ENCODE results near the gene MBOAT1. TPM values are rescaled to one million over a fixed set of nuclear protein-coding genes. Genes with fewer than 3 reads are reported as not detected.

The MBOAT1 gene
- total RNA-seq, 1 experiment from 2014 or later = 9.9 TPM

- Mint-ChIP-seq H3K4me3 (no peak overlapping the region), H3K4me1 (peaks cover 52 to 62% of the 10 kb centered on the region in 2 experiments), H3K27ac (no peak overlapping the region), H3K9me3 (no peaks in the 10 kb centered on the region), H3K36me3 (ENCODE audit: insufficient read depth in 1 of 3, low read depth in 3 of 3) (no peaks in the 10 kb centered on the region), H3K27me3 (ENCODE audit: low read depth) (no peaks in the 10 kb centered on the region)
- no peak overlapping the region for H2BK12ac ChIP-seq (ENCODE audit: insufficient read length, low read depth, low read length)
- no CpG with 5 or more reads among the region's 2 CpGs for WGBS (ENCODE audit: extremely low coverage, insufficient read length, low lambda C conversion rate)
- no peak overlapping the region for H3K14ac ChIP-seq (ENCODE audit: insufficient read depth, low read length)
- H3T11ph ChIP-seq (ENCODE audit: low read length) = no peak overlapping the region
- H3K79me1 ChIP-seq (ENCODE audit: insufficient read depth, low read depth, low read length, poor library complexity, severe bottlenecking) = no peaks in the 10 kb centered on the region
- no peak for DNase-seq
- no peak for TF ChIP-seq CTCF (conservative IDR thresholded peaks at IDR 0.05)
- no peak overlapping the region for H3K9ac ChIP-seq (ENCODE audit: extremely low read depth, insufficient read length, low read length)
- no peak overlapping the region for H4K8ac ChIP-seq (replicated peaks; ENCODE audit: insufficient read length, low read depth, low read length)
- no peak overlapping the region for H2AK5ac ChIP-seq (ENCODE audit: insufficient read length, low read length)
- no peak overlapping the region for H2BK5ac ChIP-seq (ENCODE audit: insufficient read length, low read length)
- no peak overlapping the region for H4K91ac ChIP-seq (ENCODE audit: insufficient read length, low read depth, low read length)
- no peak overlapping the region for H4K5ac ChIP-seq (ENCODE audit: insufficient read length, low read depth, low read length)
- no peak overlapping the region for H2BK15ac ChIP-seq (ENCODE audit: low read depth, low read length)
- no peak overlapping the region for H3K4ac ChIP-seq (ENCODE audit: low read depth, low read length)
- no peak overlapping the region for H2AFZ ChIP-seq (ENCODE audit: low read length)
- no peaks in the 10 kb centered on the region for H3K9me3 ChIP-seq (ENCODE audit: control insufficient read depth, low read depth, low read length)
- no peak overlapping the region for H2BK120ac ChIP-seq (ENCODE audit: low read depth, low read length, poor library complexity, severe bottlenecking)
- no peak overlapping the region for H3K4me2 ChIP-seq (ENCODE audit: insufficient read depth, insufficient read length, low read length)
- peaks cover 8% of the 10 kb centered on the region; the same call in 1 of the 2 replicates for H3K4me1 ChIP-seq (ENCODE audit: insufficient read depth, low read length)
- H3K23me2 ChIP-seq (ENCODE audit: insufficient read length, low read depth, low read length, poor library complexity, severe bottlenecking) = peaks cover 18% of the 10 kb centered on the region
- H3K56ac ChIP-seq (ENCODE audit: insufficient read length, low read depth, low read length) = no peak overlapping the region
- H3K79me2 ChIP-seq (ENCODE audit: insufficient read depth, low read length) = peaks cover 3% of the 10 kb centered on the region; the same call in 1 of the 2 replicates
- no peak overlapping the region for H2BK20ac ChIP-seq (ENCODE audit: low read depth, low read length, poor library complexity, severe bottlenecking)
- H3K27me3 ChIP-seq (ENCODE audit: insufficient read depth, low read length) = no peaks in the 10 kb centered on the region
- no peaks in the 10 kb centered on the region for H4K20me1 ChIP-seq (ENCODE audit: control insufficient read depth, insufficient read depth, insufficient read length)
- no peak overlapping the region for H3K23ac ChIP-seq (ENCODE audit: insufficient read length, low read depth, low read length)
- H3K18ac ChIP-seq (ENCODE audit: insufficient read length, low read depth, low read length) = no peak overlapping the region
- no peak overlapping the region for H3K27ac ChIP-seq (ENCODE audit: insufficient read length, low read depth, low read length)
These were observed 3.4 kb downstream of the MBOAT1 start for GRCh38 chr6:20208687-20209378.
